Activated naive CD4-positive, alpha-beta T cell treated with anti-CD3 and anti-CD28 coated beads, Interleukin-2, amount 50 U/mL, for 24 hours (primary cell): ENCODE measurements around the gene ANKRD10.

Experiments used
- H3K27ac Mint-ChIP-seq: one replicate; pipeline ENCODE4 v1.8.0; 2021; ENCODE audit warnings: mild to moderate bottlenecking, mixed read lengths
- H3K27me3 Mint-ChIP-seq: one replicate; pipeline ENCODE4 v1.8.0; 2021; ENCODE audit warnings: mixed read lengths
- H3K36me3 Mint-ChIP-seq: one replicate; pipeline ENCODE4 v1.8.0; 2021; ENCODE audit warnings: mixed read lengths
- H3K4me1 Mint-ChIP-seq: one replicate; pipeline ENCODE4 v1.8.0; 2021; ENCODE audit warnings: mixed read lengths
- H3K4me3 Mint-ChIP-seq: one replicate; pipeline ENCODE4 v1.8.0; 2021; ENCODE audit warnings: mild to moderate bottlenecking, mixed read lengths
- H3K9me3 Mint-ChIP-seq: one replicate; pipeline ENCODE4 v1.8.0; 2021; ENCODE audit warnings: mixed read lengths

The ANKRD10 gene

DNA sequence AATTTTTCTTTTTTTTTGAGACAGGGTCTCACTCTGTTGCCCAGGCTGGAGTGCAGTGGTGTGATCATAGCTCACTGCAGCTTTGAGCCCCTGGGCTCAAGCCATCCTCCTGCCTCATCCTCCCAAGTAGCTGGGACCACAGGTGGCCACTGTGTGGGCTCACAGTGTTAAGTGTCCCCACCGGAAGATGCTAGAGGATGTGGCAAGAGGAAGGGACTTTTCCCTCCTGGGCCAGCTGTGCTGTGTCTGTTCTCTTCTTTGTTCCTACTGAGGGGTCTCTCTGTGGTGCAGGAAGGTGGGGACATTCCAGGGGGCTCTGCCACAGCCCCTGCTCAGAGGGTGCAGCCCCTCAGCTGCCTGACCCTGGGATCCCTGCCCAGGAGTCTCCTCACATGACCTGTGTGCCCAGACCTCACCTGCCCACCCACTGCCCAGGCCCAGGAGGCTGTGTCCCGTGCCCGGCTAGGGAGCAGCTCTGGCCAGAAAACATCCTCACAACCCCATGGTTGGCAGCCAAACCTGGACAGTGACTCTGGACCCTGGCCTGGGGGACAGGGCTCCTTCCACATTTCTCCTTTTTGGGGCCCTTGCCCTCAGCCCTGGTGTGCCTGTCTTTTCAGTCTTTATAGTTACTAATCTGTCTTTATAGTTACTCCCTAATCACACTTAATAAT lies 14.4 kb upstream of the ANKRD10 start:
- Mint-ChIP-seq H3K27me3 (peaks cover 21% of the 10 kb centered on the region), H3K27ac (no peak overlapping the region), H3K9me3 (peaks cover 13% of the 10 kb centered on the region), H3K4me3 (no peak overlapping the region), H3K36me3 (peaks cover 9% of the 10 kb centered on the region), H3K4me1 (no peaks in the 10 kb centered on the region)

GRCh38 chr13:110925023-110925612 lies 10.2 kb upstream of the ANKRD10 start:
- Mint-ChIP-seq H3K27ac (no peak overlapping the region), H3K9me3 (no peaks in the 10 kb centered on the region), H3K4me1 (peaks cover 14% of the 10 kb centered on the region), H3K36me3 (peaks cover 2% of the 10 kb centered on the region), H3K27me3 (peaks cover 25% of the 10 kb centered on the region), H3K4me3 (no peak overlapping the region)

- peaks cover 14% of the 10 kb centered on the region for H3K4me1 Mint-ChIP-seq
- peaks cover 22% of the 10 kb centered on the region for H3K27me3 Mint-ChIP-seq
- H3K36me3 Mint-ChIP-seq: peaks cover 2% of the 10 kb centered on the region
- no peak overlapping the region for H3K4me3 Mint-ChIP-seq
- no peaks in the 10 kb centered on the region for H3K9me3 Mint-ChIP-seq
- H3K27ac Mint-ChIP-seq: no peak overlapping the region
Measured at GRCh38 chr13:110924639-110924934, 9.7 kb upstream of the ANKRD10 start.

DNA sequence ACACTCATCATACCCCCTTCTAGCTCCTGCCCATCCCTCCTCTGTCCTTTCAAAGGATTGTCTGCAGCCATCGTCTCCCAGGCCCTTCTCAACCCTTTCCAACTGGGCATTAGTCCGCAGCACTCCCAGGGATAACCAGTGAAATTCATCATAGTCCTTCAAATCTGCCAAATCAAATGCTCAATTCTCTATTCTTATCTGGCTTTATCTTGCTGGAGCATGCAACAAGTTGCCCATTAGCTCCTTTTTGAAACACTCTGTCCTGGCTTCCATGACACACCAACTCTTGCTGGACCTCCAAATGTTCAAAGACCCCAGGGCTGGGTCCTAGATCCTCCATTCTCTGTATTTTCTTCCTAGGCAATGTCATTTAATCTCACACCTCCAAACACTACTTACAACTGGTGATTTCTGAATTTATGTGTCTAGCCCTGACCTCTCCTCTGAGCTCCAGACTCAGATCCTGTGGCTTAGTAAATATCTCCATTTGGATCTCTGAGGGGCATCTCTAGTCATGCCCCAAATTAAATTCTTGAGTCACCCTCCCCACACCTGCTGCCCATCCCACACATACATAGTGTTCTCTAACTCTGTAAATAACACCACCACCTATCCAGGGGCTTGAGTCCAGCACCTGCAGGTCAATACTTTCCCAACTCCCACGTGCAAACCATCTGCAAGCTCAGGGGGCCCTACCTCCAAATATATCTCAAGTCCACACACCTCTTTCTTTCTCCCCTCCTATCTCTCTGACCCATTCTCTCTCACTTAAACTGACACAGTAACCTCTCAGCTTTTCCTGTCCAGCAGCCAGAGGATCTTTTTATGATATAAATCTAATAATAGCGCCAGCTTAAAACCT lies 9.1 kb upstream of the ANKRD10 start:
- Mint-ChIP-seq H3K27me3 (peaks cover 20% of the 10 kb centered on the region), H3K36me3 (peaks cover 2% of the 10 kb centered on the region)

GRCh38 chr13:110923086-110923485 lies 8.2 kb upstream of the ANKRD10 start:
- H3K27me3 Mint-ChIP-seq: peaks cover 16% of the 10 kb centered on the region
- H3K4me1 Mint-ChIP-seq: peaks cover 16% of the 10 kb centered on the region
- peaks cover 3% of the 10 kb centered on the region for H3K36me3 Mint-ChIP-seq
- H3K27ac Mint-ChIP-seq: no peak overlapping the region
- H3K9me3 Mint-ChIP-seq: no peaks in the 10 kb centered on the region
- no peak overlapping the region for H3K4me3 Mint-ChIP-seq

More for the DNA sequence above, 9.1 kb upstream of the ANKRD10 start:
- Mint-ChIP-seq H3K4me3 (no peak overlapping the region), H3K27ac (no peak overlapping the region), H3K4me1 (peaks cover 14% of the 10 kb centered on the region), H3K9me3 (no peaks in the 10 kb centered on the region)

GRCh38 chr13:110922506-110922905 lies 7.6 kb upstream of the ANKRD10 start:
- H3K4me1 Mint-ChIP-seq: peaks cover 21% of the 10 kb centered on the region
- no peak overlapping the region for H3K4me3 Mint-ChIP-seq
- H3K27ac Mint-ChIP-seq: no peak overlapping the region
- H3K36me3 Mint-ChIP-seq: peaks cover 5% of the 10 kb centered on the region
- H3K9me3 Mint-ChIP-seq: no peaks in the 10 kb centered on the region
- peaks cover 16% of the 10 kb centered on the region for H3K27me3 Mint-ChIP-seq

DNA sequence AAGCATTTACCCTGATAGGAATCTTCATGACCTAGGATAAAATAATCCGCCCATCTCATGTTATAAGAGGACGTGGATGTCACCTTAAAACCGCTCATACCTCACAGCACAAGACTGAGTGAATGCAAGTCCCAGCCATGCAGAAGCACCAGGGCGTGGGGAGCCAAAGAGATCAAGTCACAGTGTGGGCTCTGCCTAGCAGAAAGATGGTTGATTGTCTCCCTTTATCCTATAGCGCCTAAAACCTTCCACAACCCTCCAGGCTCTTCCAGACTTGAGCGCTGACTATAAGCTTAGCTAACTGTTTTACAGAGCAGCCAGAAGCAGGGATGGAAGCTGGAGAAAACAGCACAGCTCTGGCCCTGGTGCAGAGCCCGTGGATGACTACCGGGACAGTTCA lies 6.8 kb upstream of the ANKRD10 start:
- Mint-ChIP-seq H3K9me3 (no peaks in the 10 kb centered on the region), H3K27ac (no peak overlapping the region), H3K27me3 (peaks cover 14% of the 10 kb centered on the region), H3K36me3 (peaks cover 5% of the 10 kb centered on the region), H3K4me3 (no peak overlapping the region), H3K4me1 (peaks cover 25% of the 10 kb centered on the region)

- H3K4me3 Mint-ChIP-seq: no peak overlapping the region
- no peaks in the 10 kb centered on the region for H3K9me3 Mint-ChIP-seq
- peaks cover 30% of the 10 kb centered on the region for H3K4me1 Mint-ChIP-seq
- H3K27ac Mint-ChIP-seq: no peak overlapping the region
- H3K27me3 Mint-ChIP-seq: peaks cover 14% of the 10 kb centered on the region
- peaks cover 5% of the 10 kb centered on the region for H3K36me3 Mint-ChIP-seq
Measured at GRCh38 chr13:110921209-110921608, 6.3 kb upstream of the ANKRD10 start.

DNA sequence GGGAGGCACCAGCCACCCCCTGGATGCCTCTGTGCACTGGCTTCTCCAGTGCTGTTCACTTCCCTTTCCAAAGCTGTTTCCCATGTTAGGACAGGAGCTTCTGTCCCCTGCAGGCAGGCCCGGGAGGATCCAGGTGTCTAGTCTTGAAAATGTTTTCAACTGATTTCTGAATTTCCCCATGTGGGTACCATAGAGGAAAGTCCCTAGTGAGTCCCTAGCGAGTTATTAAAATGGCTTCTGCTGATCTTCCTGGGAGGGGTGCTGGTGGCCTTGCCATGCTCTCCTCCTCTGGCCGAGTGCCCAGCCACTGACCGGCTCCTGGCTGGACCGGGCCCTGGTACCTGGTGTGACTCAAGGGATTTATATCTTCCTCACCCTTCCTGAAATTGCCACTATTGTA lies 5.2 kb upstream of the ANKRD10 start:
- H3K4me3 Mint-ChIP-seq: no peak overlapping the region
- peaks cover 13% of the 10 kb centered on the region for H3K27me3 Mint-ChIP-seq
- no peak overlapping the region for H3K27ac Mint-ChIP-seq
- no peaks in the 10 kb centered on the region for H3K9me3 Mint-ChIP-seq
- peaks cover 36% of the 10 kb centered on the region for H3K4me1 Mint-ChIP-seq
- H3K36me3 Mint-ChIP-seq: peaks cover 5% of the 10 kb centered on the region

GRCh38 chr13:110916301-110917142 lies 1.7 kb upstream of the ANKRD10 start:
- Mint-ChIP-seq H3K9me3 (no peaks in the 10 kb centered on the region), H3K27me3 (peaks cover 2% of the 10 kb centered on the region), H3K4me1 (peaks cover 55% of the 10 kb centered on the region), H3K27ac (peak overlapping the region; percentile 76), H3K36me3 (peaks cover 6% of the 10 kb centered on the region), H3K4me3 (peak overlapping the region; percentile 90)

GRCh38 chr13:110915874-110916206 lies 971 bp upstream of the ANKRD10 start:
- H3K4me1 Mint-ChIP-seq: peaks cover 52% of the 10 kb centered on the region
- H3K27ac Mint-ChIP-seq: peak overlapping the region; percentile 97
- H3K4me3 Mint-ChIP-seq: peak overlapping the region; percentile 90
- no peaks in the 10 kb centered on the region for H3K27me3 Mint-ChIP-seq
- no peaks in the 10 kb centered on the region for H3K9me3 Mint-ChIP-seq
- peaks cover 6% of the 10 kb centered on the region for H3K36me3 Mint-ChIP-seq

GRCh38 chr13:110914331-110915056 lies 375 bp downstream of the ANKRD10 start:
- Mint-ChIP-seq H3K27ac (peak overlapping the region; percentile 93), H3K27me3 (no peaks in the 10 kb centered on the region), H3K4me1 (peaks cover 58% of the 10 kb centered on the region)

DNA sequence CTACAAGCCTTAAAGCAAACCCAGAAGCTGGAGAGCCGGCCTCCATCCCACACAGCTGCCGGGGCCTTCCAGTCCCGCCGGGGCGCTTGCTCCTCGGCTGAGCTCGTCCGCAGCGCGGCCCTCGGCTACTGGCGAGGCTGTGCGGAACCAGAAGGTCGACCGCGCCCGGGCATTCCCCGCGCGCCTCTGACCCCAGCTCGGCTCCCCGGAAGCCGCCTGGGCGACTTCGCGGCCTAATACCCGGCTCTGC lies 863 bp downstream of the ANKRD10 start:
- peak overlapping the region; percentile 93 for H3K27ac Mint-ChIP-seq
- peaks cover 63% of the 10 kb centered on the region for H3K4me1 Mint-ChIP-seq
- no peaks in the 10 kb centered on the region for H3K27me3 Mint-ChIP-seq
- H3K4me3 Mint-ChIP-seq: peak overlapping the region; percentile 95
- H3K36me3 Mint-ChIP-seq: peaks cover 8% of the 10 kb centered on the region
- H3K9me3 Mint-ChIP-seq: no peaks in the 10 kb centered on the region

More at GRCh38 chr13:110914331-110915056, 375 bp downstream of the ANKRD10 start:
- Mint-ChIP-seq H3K36me3 (peaks cover 5% of the 10 kb centered on the region), H3K9me3 (no peaks in the 10 kb centered on the region), H3K4me3 (peak overlapping the region; percentile 95)

GRCh38 chr13:110913322-110914080 lies 1.4 kb downstream of the ANKRD10 start:
- Mint-ChIP-seq H3K27me3 (no peaks in the 10 kb centered on the region), H3K4me3 (peak overlapping the region; percentile 95), H3K27ac (peak overlapping the region; percentile 93), H3K4me1 (peaks cover 68% of the 10 kb centered on the region), H3K9me3 (no peaks in the 10 kb centered on the region), H3K36me3 (peaks cover 10% of the 10 kb centered on the region)
